Measurements from ENCODE around the gene RIPOR2.
"Not testable (repeated sequence)": the region's sequence is repeated elsewhere in the genome, so short reads cannot be mapped to it uniquely, and the experiment has no call there.

Gene RIPOR2

GRCh38 chr6:24763578-24763977 is 172.2 kb downstream of the RIPOR2 start:
- DNase-seq (ENCODE audit: low read depth): no peak

- DNase-seq (ENCODE audit: low read depth): no peak
These were observed 173.9 kb downstream of the RIPOR2 start for GRCh38 chr6:24761851-24762250.

GRCh38 chr6:24761193-24761835 is 174.4 kb downstream of the RIPOR2 start:
- no peak for DNase-seq (ENCODE audit: low read depth)

- DNase-seq (ENCODE audit: low read depth): no peak
These were observed 175.6 kb downstream of the RIPOR2 start for GRCh38 chr6:24760210-24760609.

GRCh38 chr6:24759718-24760117 is 176.0 kb downstream of the RIPOR2 start:
- DNase-seq (ENCODE audit: low read depth): no peak

- DNase-seq (ENCODE audit: low read depth): no peak
These were observed 178.1 kb downstream of the RIPOR2 start for GRCh38 chr6:24757611-24758010.

GRCh38 chr6:24755279-24755678 is 180.5 kb downstream of the RIPOR2 start:
- DNase-seq (ENCODE audit: low read depth): no peak

GRCh38 chr6:24754378-24754777 is 181.4 kb downstream of the RIPOR2 start:
- not testable (repeated sequence) for DNase-seq (ENCODE audit: low read depth)

Data from non-pigmented ciliary epithelial cell (primary cell).